ENCODE data around the gene PFDN4.

DNA sequence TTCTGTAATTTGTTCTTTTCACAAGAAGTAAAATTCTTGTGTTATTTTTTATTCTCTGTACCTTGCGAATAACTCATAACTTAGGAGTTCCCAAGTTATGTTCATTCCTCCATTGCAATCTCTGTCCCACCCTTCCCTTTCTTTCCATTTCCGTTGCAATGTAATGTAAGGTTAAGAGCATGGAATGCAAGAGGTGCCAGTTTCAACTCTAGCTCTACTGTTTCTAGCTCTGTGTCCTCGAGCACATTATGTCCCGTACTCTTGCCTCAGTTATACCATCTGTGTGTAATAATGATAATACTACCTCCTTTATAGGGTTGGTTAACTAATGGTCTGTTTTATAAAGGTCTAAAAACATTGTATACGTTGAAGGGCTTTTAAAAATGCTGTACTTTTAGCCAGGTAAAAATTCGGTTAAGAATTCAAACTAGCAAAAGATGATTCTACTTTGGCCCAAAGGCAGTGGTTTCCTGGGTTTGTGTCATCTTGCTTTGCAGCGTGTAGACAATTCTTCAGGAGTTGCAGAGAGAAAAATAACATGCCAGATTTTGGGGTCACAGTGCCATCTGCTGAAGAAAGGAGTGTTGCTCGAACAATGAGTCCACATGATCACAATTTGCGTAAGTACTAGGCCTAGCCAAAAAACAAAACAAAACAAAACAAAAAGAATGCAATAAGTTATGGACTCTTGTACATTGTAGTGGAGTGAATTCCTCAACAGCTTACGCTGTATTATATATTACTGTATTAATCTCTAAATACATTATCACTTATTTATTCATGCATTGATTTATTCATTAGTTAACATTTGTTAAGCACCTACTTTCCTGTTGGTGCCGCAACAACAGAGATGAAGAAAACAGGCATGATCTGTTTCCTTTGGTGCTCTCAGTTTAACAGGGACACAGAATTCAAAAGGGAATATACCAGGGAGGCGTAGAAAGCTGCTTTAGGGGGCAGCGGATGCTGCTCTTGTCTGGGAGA, 10.0 kb upstream of the PFDN4 start:
- TF ChIP-seq, protein P1, sequence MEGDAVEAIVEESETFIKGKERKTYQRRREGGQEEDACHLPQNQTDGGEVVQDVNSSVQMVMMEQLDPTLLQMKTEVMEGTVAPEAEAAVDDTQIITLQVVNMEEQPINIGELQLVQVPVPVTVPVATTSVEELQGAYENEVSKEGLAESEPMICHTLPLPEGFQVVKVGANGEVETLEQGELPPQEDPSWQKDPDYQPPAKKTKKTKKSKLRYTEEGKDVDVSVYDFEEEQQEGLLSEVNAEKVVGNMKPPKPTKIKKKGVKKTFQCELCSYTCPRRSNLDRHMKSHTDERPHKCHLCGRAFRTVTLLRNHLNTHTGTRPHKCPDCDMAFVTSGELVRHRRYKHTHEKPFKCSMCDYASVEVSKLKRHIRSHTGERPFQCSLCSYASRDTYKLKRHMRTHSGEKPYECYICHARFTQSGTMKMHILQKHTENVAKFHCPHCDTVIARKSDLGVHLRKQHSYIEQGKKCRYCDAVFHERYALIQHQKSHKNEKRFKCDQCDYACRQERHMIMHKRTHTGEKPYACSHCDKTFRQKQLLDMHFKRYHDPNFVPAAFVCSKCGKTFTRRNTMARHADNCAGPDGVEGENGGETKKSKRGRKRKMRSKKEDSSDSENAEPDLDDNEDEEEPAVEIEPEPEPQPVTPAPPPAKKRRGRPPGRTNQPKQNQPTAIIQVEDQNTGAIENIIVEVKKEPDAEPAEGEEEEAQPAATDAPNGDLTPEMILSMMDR (conservative IDR thresholded peaks at IDR 0.05 in 1 of 2, IDR thresholded peaks at IDR 0.05 in 1 of 2; ENCODE audit: low read depth in 1 of 2, low read length in 2 of 2), result peak; percentile 34 to 41
- TF ChIP-seq EZH2 (IDR thresholded peaks at IDR 0.05; ENCODE audit: low read length, missing control alignments), result no peak

Data from fibroblast of lung (primary cell).